Smooth muscle cell (in vitro differentiated cells): Measurements from ENCODE around the gene COPS9. TPM values are rescaled to one million over a fixed set of nuclear protein-coding genes. Genes with fewer than 3 reads are reported as not detected.

Source experiments
- DNase-seq: peaks from one replicate; lab custom pipeline; 2025; ENCODE audit not compliant: unreplicated experiment; lab: John Stamatoyannopoulos, UW
- H2AFZ ChIP-seq: fragments of 200-600 bp; sonication (generic); 2 replicates; pipeline ENCODE4 v1.6.0; 2016; ENCODE audit warnings: antibody characterized with exemption, low read depth, mild to moderate bottlenecking
- H3F3A ChIP-seq: fragments of 200-600 bp; sonication (generic); 2 replicates; pipeline ENCODE4 v1.6.0; 2017; ENCODE audit warnings: antibody characterized with exemption, low read depth
- H3K27ac ChIP-seq: fragments of 200-600 bp; sonication (generic); 2 replicates; pipeline ENCODE4 v1.5.1; 2016; ENCODE audit warnings: low read depth, mild to moderate bottlenecking
- H3K27me3 ChIP-seq: fragments of 200-600 bp; sonication (generic); 2 replicates; pipeline ENCODE4 v1.6.1; 2016; ENCODE audit warnings: low read depth, mild to moderate bottlenecking
- H3K36me3 ChIP-seq: fragments of 200-600 bp; sonication (generic); 2 replicates; pipeline ENCODE4 v1.5.1; 2016; ENCODE audit warnings: low read depth
- H3K4me1 ChIP-seq: fragments of 200-600 bp; sonication (generic); 2 replicates; pipeline ENCODE4 v1.5.1; 2016; ENCODE audit warnings: low read depth
- H3K4me2 ChIP-seq: fragments of 200-600 bp; sonication (generic); 2 replicates; pipeline ENCODE4 v1.6.0; 2016; ENCODE audit warnings: mild to moderate bottlenecking
- H3K4me3 ChIP-seq: fragments of 200-600 bp; sonication (generic); 2 replicates; pipeline ENCODE4 v1.5.1; 2016; ENCODE audit warnings: mild to moderate bottlenecking
- H3K79me2 ChIP-seq: fragments of 200-600 bp; sonication (generic); 2 replicates; pipeline ENCODE4 v1.6.0; 2016; ENCODE audit warnings: low read depth, mild to moderate bottlenecking
- H3K9ac ChIP-seq: fragments of 200-600 bp; sonication (generic); 2 replicates; pipeline ENCODE4 v1.6.0; 2016; ENCODE audit warnings: low read depth
- H3K9me3 ChIP-seq: fragments of 200-600 bp; sonication (generic); replicated peaks from 2 replicates; pipeline ENCODE4 v1.5.1; 2016; ENCODE audit warnings: low read depth
- H4K20me1 ChIP-seq: fragments of 200-600 bp; sonication (generic); 2 replicates; pipeline ENCODE4 v1.6.0; 2016; ENCODE audit warnings: low read depth
- WGBS: methylation state at CpG from one replicate; pipeline ENCODE4 v1.1.7; 2016; ENCODE audit warnings: low lambda C conversion rate; 5-methylcytosine and 5-hydroxymethylcytosine counted together
- polyA plus RNA-seq: library from polyadenylated mRNA; unstranded; fragments of >200 nt; fragmentation: Nextera tagmentation; extraction: Ambion mirVana; gene quantifications from 2 replicates; pipeline ENCODE4 v1.2.1, GENCODE V29; 2016
- total RNA-seq: library from RNA; depleted of rRNA; stranded (reverse); fragments of >200 nt; gene quantifications from 2 replicates; pipeline ENCODE4 v1.2.3, GENCODE V29; 2014
- TF ChIP-seq, protein P1 (sequence below): fragments of 200-600 bp; sonication (generic); IDR thresholded peaks from 2 replicates; pipeline ENCODE4 v1.5.1; 2017; ENCODE audit warnings: borderline replicate concordance, mild to moderate bottlenecking, antibody characterized with exemption; ENCODE audit not compliant: insufficient read depth, poor library complexity, severe bottlenecking

COPS9 gene
- total and polyA plus RNA-seq, 2 experiments from 2014 or later: 157 to 296 TPM

DNA sequence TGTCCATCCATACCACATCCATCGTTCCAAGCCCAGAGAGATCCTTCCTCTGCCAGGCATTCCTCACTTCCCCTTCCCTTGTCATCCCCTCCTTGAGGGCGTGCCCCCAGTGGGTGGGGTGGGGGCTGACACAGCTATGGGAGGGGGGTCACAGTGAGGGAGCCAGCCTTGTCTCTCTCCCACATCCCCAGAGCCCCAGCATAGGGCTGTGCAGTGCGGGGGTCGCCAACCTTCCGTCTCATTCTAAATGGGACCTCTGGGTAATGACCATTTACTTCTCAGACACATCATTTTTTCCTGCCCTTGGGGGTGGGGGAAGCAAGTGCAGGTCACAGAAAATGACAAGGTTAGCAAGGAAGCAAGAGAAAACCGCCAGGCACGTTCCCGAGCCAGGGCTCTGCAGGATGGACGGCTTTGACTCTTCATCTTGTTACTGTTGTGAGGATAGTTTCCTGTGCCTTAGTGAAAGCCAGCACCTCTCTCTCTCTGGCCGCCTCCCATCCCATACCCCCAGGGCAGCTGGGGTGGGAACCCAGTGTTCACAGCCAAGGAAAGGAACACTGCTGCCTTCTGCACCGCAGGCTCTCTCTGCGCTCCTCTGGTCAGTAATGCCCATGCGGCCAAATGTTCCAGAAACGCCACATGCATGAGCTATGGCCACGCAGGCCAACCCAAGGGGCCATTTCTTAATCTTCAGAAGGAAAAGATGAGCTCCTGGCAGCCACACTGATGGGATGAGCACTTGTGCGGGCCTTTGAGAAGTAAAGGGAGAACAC is 27.0 kb upstream of the COPS9 start:
- DNase-seq: no peak
- Histone ChIP-seq H3K4me1 (no peaks in the 10 kb centered on the region), H3K36me3 (no peaks in the 10 kb centered on the region), H2AFZ (no peak overlapping the region), H3F3A (no peaks in the 10 kb centered on the region), H4K20me1 (no peaks in the 10 kb centered on the region), H3K9me3 (no peaks in the 10 kb centered on the region), H3K9ac (no peak overlapping the region), H3K27me3 (peaks cover 4% of the 10 kb centered on the region), H3K4me2 (no peak overlapping the region), H3K4me3 (no peak overlapping the region), H3K27ac (no peak overlapping the region), H3K79me2 (no peaks in the 10 kb centered on the region)
- TF ChIP-seq, protein P1, sequence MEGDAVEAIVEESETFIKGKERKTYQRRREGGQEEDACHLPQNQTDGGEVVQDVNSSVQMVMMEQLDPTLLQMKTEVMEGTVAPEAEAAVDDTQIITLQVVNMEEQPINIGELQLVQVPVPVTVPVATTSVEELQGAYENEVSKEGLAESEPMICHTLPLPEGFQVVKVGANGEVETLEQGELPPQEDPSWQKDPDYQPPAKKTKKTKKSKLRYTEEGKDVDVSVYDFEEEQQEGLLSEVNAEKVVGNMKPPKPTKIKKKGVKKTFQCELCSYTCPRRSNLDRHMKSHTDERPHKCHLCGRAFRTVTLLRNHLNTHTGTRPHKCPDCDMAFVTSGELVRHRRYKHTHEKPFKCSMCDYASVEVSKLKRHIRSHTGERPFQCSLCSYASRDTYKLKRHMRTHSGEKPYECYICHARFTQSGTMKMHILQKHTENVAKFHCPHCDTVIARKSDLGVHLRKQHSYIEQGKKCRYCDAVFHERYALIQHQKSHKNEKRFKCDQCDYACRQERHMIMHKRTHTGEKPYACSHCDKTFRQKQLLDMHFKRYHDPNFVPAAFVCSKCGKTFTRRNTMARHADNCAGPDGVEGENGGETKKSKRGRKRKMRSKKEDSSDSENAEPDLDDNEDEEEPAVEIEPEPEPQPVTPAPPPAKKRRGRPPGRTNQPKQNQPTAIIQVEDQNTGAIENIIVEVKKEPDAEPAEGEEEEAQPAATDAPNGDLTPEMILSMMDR: no peak
- 90% methylated on average over 16 of the region's 16 CpGs for WGBS

DNA sequence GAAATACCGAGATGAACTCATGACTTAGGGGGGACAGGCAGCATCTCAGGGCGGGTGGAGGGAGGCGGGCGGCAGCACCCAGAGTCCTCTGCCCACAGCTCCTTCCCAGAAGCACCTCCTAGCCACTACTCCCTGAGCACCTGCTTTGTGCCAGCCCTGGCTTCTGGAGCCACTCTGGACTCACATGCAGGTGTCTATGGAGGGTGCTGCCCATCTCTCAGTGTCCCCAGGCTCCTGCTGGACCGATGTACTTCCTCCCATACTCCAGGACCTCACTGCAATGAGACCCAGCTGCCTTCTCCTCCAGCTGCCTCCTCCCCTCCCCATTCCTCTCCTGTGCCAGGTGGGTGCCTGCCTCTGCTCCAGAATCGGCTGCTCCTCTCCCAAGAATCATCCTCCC is 26.4 kb upstream of the COPS9 start:
- H3K79me2 ChIP-seq: no peaks in the 10 kb centered on the region

DNA sequence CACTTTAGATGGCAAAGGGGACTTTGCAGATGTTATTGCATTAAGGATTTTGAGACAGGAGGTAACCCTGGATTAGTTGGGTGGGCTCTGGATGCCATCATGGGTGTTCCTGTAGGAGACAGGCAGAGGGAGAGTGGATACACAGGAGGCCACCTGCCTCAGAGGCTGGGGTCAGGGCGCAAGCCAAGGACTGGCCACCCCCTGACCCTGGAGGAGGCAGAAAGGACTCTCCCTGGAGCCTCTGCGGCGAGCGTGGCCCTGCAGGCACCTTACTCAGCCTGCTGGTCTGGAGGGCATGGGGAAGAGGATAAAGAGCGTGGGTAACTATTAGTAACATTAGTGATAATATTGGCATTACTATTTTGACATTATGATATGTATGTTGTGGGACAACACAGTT is 25.9 kb upstream of the COPS9 start:
- no peaks in the 10 kb centered on the region for H3K36me3 ChIP-seq
- TF ChIP-seq, protein P1: no peak
- H3K9me3 ChIP-seq: no peaks in the 10 kb centered on the region
- H3K4me2 ChIP-seq: no peak overlapping the region
- no peak overlapping the region for H3K4me3 ChIP-seq
- no peak overlapping the region for H3K9ac ChIP-seq
- no peaks in the 10 kb centered on the region for H3K4me1 ChIP-seq
- no peaks in the 10 kb centered on the region for H3K79me2 ChIP-seq
- H3K27ac ChIP-seq: no peak overlapping the region
- H3K27me3 ChIP-seq: peaks cover 4% of the 10 kb centered on the region
- no peak overlapping the region for H2AFZ ChIP-seq
- no peaks in the 10 kb centered on the region for H3F3A ChIP-seq
- 79% methylated on average over 5 of the region's 5 CpGs for WGBS
- no peaks in the 10 kb centered on the region for H4K20me1 ChIP-seq
- DNase-seq: no peak

More for the DNA sequence above, 26.4 kb upstream of the COPS9 start:
- no peak overlapping the region for H3K4me3 ChIP-seq
- H4K20me1 ChIP-seq: no peaks in the 10 kb centered on the region
- no peak overlapping the region for H3K4me2 ChIP-seq
- no peak overlapping the region for H3K27ac ChIP-seq
- DNase-seq: no peak
- no peaks in the 10 kb centered on the region for H3K4me1 ChIP-seq
- no peaks in the 10 kb centered on the region for H3F3A ChIP-seq
- no peaks in the 10 kb centered on the region for H3K9me3 ChIP-seq
- H3K27me3 ChIP-seq: peaks cover 4% of the 10 kb centered on the region
- no peak overlapping the region for H3K9ac ChIP-seq
- no peaks in the 10 kb centered on the region for H3K36me3 ChIP-seq
- H2AFZ ChIP-seq: no peak overlapping the region
- whole genome bisulfite sequencing: 77% methylated on average over 3 of the region's 6 CpGs
- TF ChIP-seq, protein P1: no peak
